NCI-H748 (cell line): ENCODE data around the gene SLFN12.
"Not testable (repeated sequence)": the region's sequence is repeated elsewhere in the genome, so short reads cannot be mapped to it uniquely, and the experiment has no call there.

Source experiments
- DNase-seq: peaks from one replicate; lab custom pipeline; 2025; ENCODE audit not compliant: unreplicated experiment; lab: John Stamatoyannopoulos, UW

Gene SLFN12

DNA sequence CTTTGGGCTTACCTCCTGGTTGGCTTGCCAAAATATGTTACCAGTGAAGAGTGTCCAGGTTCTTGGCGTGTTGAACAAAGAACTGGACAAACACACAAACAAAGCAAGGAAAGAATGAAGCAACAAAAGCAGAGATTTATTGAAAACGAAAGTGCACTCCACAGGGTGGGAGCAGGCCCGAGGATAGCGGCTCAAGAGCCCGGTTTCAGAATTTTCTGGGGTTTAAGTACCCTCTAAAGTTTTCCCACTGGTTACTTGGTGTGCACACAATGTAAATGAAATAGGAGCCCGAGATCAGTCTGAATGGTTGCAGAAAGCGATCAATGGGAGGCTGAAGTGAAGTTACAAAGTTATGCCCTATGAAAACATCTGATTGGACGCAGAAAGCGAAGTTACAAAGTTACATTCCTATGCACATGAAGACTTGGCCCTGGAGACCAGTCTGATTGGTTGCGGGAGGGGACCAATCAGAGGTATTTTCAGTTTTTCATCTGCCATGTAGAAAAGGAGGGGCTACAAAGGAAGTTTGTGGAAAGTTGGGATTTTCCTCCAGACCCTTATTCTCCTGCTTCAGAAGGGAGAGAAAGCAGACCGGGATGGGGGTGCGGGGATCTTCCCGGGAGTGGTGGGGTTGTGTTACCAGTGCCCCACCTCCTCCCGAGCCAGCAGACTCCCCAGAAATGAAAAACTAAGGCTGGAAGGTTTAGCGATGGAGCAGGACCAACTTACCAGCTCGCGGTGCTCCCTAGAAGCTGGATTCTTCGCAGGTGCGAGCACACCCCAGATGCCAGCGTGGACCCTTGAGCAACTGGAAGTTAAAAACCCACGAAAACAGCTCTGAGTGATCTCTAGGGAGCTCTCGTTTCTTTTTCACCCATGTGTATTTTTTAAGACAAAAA is at the start of gene SLFN12:
Gene SLFN12 (minus strand): TSS at position 325 of the 899 bp plus-strand sequence. CDS start 9,472 bp downstream, outside the sequence.
- DNase-seq: no peak

DNA sequence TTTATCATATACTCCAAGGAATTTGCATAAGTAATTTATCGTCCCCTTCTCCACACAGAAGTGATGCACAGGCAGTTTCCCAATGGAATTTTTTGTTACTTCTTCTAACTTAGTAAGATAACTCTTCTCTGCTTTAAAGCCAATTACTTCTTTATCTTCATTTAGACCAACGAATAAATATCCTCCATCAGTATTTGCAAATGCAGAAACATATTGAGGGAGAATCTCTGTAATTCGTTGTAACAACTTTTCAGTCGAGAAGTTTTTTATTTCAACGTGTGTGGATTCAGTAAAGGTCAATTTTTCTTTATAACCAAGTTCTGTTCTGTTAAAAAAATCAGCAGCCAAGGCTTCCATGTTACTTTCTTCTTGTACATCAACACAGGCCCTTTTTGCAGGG is 47.0 kb upstream of the SLFN12 start:
- DNase-seq: no peak

DNA sequence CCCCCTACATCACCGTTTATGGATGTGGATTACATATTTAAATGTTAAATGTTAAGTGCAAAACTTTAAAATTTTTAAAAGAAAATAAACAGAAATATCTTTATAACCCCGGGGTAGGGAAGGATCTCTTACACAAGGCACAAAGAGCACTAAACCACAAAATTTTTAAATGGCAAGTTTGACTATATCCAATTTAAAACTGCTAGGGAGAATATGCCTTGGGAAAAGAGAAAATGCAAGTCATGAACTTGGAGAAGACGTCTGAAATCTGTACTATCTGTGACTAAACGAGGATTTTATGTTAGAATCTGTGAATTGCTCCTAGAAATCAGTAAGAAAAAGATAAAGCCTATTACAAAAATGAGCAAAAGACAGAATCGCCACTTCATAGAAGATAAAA is 44.9 kb upstream of the SLFN12 start:
- DNase-seq: no peak

DNA sequence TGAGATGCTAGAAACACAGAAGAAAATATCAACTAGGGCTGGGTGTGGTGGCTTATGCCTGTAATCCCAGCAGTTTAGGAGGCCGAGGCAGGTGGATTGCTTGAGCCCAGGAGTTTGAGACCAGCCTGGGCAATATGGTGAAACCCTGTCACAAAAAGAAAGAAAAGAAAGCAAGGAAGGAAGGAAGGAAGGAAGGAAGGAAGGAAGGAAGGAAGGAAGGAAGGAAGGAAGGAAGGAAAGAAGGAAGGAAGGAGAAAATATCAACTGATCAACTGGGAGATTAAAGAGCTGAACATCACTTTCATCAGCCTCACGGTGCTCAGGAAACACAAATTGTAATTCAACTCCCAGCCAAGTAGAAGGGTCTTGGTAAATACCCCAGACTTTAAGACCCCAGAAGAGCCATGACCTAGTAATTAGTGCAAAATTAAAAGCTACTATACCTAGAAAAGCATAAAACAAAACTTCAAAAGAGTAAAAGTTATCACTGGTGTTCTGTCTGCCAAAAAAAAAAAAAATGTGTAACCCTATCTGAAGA is 44.1 kb upstream of the SLFN12 start:
- no peak for DNase-seq

DNA sequence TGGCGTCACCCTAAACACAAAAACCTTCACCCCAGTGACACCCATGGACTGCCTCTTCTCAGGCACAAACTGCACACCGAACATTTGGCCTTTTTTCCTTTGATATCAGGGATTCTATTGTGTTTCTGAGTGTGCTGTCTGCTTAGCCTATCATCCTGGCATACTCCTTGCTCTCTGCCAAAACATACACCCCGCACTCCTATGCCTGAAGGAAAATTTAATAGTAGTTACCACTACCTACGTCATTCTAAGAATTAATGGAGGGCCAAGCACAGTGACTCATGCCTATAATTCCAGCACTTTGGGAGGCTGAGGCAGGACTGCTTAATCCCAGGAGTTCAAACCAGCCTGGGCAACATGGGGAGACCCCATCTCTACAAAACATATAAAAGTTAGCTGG is 36.2 kb upstream of the SLFN12 start:
- DNase-seq: no peak

DNA sequence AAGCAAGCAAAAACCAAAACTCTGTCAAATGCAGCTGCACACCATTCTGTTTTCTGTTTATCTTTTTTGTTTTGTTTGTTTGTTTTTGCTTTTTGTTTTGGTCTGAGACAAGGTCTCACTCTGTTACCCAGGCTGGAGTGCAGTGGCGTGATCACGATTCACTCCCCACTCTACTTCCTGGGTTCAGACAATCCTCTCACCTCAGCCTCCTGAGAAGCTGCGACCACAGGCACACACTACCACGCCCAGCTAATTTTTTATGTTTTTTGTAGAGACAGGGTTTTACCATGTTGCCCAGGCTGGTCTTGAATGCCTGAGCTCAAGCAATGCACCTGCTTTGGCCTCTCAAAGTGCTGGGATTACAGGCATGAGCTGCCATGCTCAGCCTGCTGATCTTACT is 35.5 kb upstream of the SLFN12 start:
- peak; percentile 29 for DNase-seq

DNA sequence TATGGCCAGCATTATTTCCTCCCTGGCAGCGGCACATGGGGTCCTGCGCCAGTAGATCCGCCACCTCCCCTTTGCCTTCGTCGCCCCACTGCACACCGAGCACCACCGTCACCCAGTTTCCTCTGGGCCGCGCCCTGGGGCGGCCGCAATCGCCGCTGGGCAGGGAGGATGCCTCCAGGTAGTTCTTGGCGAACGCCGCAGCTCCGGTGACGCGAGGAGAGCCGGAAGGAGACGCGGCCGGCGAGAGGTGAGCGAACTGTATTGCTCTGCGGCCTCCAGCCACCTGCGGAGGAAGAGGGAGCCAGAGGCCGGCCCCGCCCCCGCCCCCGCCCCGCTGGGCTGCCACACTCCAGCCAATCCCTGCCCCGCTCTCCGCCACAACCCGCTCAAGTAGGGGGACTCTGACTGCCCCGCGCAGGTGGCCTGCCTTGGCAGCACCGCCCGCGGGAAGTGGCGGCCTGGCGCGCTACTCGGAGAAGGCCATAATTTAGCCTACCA is 28.1 kb upstream of the SLFN12 start:
- DNase-seq: no peak

DNA sequence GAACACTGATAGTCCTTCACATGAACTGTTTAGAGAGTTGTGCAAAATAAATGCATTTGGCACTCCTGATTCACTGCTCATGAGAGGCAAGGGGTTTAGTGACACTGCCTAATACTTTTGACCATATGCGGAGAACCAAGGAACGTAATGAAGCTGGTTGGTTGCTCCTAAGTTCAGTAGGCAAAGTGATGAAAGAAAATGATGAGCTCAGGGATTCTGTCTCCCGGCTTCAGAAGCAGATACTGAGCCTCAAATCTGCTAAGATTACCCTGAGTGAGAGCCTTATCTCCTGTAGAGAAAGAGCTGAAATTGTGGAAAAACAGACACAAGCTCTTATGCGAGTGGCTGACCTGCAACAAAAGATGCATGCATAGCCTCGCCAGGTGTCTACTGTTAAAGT is 21.7 kb upstream of the SLFN12 start:
- not testable (repeated sequence) for DNase-seq

DNA sequence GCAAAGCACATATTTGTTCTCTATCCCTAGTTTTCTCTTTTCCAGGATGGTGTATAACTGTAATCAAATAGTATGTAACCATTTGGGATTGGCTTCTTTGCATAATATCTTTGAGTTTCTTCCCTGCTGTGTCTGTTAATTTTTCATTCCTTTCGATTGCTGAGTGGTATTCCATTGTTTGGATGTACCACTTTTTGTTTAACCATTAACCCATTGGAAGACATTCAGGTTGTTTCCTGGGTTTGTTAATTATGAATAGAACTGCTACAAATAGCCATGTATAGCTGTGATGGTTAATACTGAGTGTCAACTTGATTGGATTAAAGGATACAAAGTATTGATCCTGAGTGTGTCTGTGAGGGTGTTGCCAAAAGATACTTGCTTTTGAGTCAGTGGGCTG is 20.9 kb upstream of the SLFN12 start:
- no peak for DNase-seq

DNA sequence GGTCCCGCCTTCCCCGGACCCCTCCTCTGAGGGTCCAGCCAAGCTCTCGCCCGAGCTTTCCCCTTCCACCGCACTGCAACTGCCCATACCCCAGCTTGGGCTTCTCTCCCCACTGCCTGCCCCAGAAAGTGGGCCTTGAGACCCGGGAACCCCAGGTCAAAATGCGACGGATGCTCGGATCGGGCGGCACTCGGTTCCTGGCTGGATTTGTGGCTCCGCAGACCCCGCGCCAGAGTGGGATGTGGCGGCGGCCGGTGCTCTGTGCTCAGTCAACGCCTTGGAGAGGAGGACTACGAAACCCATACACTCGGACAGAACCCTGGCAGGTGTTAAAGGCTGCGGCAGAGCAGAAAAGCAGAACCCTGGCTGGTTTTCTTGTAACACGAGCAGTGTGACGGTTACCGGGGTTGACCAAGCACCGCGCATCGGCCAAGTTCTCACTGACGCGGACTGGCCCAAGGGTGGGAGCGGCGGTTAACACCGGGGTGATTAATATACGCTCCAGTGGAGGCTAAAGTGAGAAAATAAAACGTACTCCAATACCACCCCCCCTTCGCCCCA is 17.2 kb upstream of the SLFN12 start:
- peak; percentile 58 for DNase-seq

DNA sequence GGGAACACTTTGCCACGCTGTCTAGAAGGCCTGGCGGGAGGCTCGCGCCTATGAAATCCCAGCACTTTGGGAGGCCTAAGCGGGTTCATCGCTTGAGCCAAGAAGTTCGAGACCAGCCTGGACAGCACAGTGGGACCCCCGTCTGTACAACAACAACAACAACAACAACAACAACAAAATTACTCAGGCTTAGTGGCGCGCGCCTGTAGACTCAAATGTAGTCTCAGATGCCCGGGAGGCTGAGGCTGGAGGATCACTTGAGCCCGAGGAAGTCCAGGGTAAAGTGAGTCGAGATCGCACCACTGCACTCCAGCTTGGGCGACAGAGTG is 16.6 kb upstream of the SLFN12 start:
- DNase-seq: no peak

DNA sequence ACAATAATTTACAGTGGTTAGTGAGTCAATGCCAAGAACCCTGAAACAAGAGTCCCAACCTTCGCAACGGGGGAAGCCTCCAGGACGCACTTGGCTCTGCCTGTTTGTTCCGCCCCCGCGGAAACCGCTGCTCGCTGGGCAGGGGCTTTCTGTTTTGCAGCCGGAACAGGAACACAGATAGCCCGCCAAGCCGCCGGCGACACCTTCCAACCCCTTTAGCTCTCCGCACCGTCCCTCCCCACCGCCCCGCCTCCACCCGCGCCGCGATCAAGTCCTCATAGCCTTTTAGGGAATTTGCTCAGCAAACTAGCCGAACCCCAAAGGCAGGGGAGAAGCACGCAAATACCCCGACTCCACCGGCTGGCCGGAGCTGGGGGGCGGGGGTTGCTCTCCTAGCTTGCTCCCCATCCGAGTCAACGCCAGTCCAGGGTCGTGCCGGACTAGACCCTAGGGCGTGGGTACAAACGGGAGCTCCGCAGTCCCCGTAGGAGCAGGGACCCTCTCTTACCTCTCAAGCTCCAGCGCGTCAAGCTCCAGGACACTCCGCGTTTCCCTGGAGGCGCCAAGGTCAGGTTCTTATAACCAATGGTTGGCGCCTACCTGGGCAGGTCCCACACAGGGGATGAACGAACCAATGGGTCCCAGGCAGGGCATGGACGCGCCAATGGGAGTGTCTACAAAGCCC is 16.1 kb upstream of the SLFN12 start, which contains the start of gene SLFN13:
Gene SLFN13 (minus strand): TSS at position 553 of the 685 bp plus-strand sequence. CDS start 3,086 bp downstream, outside the sequence.
- peak; percentile 95 for DNase-seq

DNA sequence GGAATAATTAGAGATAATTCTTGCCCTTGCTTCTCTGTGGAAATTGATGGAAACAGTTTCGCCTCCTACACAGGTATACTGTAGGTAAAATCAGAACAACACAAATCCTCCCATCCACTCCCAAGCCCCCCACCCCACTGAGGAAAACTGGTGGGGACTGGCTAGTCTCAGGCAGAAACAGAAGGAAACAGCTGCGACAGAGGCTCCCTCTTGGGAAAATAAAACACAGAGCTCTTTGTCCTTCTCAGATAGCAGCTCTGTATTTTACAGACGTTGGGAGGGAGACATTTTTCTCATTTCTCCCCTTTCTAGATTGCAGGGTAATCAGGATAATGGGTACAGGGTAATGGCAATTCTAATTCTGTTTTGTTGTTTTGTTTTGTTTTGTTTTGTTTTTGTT is 15.2 kb upstream of the SLFN12 start:
- peak; percentile 28 for DNase-seq

DNA sequence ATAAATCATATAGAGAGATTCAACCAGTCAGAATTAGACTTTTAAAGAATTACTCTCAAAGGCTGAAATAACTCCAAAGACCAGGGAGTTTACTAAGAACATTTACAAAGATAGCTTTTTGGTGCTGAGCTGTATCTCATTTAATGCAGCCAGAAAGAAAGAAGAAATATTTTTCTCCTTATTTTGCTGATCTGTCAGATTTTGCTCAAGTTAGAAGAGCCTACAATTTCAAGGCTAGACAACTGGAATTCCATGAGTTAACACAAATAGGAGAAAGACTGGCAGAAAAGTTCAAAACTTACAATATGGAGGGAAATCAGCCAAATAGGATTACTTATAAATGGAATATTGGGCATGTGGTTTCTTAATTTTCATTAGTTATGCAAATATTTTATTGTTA is 6.1 kb upstream of the SLFN12 start:
- no peak for DNase-seq

DNA sequence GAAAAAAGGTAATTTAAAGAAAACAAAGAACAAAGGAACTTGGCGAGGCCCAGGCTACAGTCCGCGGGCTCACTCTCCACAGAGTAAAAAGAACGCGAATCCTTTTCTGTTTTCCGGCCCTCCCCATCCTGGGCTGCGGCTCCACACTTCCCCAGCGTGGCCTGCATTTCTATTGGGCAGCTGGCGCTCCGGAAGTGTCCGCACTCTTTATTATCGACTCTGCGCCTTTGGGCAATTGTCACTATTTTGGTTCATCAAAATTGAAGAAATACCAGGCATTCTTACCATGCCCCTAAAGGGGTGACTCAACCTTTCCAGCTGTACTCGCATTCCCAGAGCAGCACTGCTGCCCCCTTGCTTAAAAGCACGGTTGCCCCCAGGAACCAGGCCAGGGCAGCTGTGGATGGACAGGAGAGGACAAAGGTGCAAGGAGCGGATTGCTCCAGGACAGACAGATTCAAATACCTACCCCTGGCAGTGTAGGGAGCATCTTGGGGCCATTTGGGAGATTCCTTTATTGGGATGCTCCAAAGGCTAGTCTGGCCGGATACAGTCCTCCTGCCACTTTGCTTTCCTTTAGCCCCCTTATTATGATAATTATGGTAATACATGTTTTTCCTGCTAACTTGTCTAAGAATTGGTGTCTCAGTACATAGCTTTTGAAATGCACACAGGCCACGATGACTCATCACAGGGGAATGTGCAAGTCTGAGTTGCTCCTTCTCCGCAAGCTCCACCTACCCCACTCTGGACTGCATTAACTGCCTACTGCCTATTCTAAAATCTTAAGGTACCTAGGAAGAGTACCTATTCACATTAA is 985 bp upstream of the SLFN12 start:
- no peak for DNase-seq

DNA sequence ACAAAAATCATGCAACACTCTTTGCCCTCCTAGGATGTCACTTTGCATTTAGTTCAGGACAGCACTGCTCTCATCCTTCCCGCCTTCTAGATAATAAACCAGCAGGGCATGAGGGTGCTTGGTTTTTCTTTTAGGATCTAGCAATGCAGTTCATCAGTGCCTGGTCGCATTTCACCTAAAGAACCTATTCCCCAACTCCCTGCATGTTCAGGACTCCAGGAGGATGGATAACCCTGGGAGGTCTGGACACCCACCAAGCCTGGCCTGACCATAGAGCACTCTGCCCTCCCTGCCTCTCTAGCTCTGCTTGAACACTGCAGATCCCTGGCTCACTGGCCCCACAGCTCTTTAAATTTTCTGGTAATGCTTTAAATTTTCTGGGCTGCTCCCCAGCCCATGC is 2.6 kb downstream of the SLFN12 start:
- no peak for DNase-seq

DNA sequence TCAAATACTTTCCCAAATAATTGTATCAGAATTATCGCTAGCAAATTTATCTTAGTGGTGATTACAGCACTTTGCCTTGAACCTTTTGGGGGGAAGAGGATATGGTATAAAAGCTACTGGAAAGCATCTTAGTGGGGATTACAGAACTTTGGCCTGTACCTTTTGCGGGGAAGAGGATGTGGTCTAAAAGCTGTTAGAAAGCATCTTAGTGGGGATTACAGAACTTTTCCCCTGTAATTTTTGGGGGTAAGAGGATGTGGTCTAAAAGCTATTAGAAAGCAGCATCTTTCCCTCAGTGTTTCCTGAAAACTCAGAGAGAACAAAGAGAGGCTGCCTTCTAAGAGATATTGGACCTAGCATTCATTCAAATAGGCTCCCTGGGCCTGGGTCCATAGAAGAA is 4.1 kb downstream of the SLFN12 start:
- no peak for DNase-seq

DNA sequence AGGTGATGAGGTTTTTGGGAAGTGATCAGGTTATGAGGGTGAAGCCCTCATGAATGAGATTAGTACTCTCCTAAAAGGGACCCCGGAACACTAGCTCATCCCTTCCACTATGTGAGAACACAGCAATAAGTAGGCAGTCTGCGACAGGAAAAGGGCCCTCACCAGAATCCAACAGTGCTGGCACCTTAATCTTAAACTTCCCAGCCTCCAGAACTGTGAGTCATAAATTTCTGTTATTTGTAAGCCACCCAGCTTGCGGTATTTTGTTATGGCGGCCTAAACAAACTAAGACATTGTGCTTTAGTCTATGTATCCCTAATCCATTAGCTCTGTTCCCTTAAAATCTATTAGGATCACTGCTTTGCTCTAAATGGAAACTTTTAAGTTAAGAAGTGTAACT is 8.5 kb downstream of the SLFN12 start:
- DNase-seq: no peak

DNA sequence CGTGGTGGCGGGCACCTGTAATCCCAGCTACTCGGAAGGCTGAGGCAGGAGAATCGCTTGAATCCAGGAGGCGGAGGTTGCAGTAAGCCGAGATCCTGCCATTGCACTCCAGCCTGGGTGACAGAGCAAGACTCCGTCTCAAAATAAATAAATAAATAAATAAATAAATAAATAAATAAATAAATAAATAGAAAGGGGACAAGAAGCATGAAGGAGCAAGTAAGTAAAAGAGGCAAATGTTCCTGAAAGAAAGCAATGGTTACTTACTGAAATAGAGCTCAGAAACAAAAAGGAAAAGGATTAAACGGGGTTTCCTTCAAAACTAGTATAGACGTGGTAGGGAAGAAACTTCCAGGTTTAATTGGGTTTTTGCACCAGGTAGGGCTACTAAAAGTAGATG is 11.2 kb downstream of the SLFN12 start:
- DNase-seq: not testable (repeated sequence)

DNA sequence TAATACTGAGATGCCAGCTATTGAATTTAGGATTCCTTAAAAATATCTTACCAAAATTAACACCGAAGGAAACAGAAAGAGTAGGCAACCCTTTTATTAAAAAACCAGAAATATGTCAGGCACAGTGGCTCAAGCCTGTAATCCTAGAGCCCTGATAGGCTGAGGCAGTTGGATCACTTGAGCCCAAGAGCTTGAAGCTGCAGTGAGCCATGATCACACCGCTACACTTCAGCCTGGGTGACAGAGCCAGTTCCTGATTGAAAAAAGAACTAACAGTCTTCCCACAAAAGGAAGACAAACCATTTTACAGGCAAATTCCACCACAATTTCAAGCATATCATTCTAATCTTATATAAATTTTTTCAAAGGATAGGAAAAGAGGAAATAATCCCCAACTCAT is 15.6 kb downstream of the SLFN12 start:
- no peak for DNase-seq

DNA sequence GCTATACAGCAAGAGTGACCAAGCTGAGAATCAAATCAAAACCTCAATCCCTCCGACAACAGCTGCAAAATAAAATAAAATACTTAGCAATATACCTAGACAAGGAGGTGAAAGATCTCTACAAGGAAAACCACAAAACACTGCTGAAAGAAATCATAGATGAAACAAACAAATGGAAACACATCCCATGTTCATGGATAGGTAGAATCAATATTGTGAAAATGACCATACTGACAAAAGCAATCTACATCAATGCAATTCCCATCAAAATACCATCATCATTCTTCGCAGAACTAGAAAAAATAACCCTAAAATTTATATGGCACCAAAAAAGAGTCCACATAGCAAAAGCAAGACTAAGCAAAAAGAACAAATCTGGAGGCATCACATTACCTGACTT is 17.6 kb downstream of the SLFN12 start:
- not testable (repeated sequence) for DNase-seq
